GM12892 (cell line): Measurements from ENCODE around the gene SLC11A2.
"Not testable (repeated sequence)": the region's sequence is repeated elsewhere in the genome, so short reads cannot be mapped to it uniquely, and the experiment has no call there.

Experiments used
- DNase-seq: peaks from one replicate; pipeline ENCODE4 v3.0.0; 2011; ENCODE audit not compliant: insufficient read length
- FAIRE-seq: peaks from 2 replicates; lab custom pipeline; 2011; peaks lifted over from hg19 to GRCh38; lab: Jason Lieb, UNC
- POLR2A ChIP-seq: IDR thresholded peaks from 2 replicates; pipeline ENCODE4 v1.6.1; 2011; ENCODE audit warnings: low read depth, low read length, control low read depth
- POLR2AphosphoS5 ChIP-seq: IDR thresholded peaks from 2 replicates; pipeline ENCODE4 v1.6.1; 2011; ENCODE audit warnings: low read depth, low read length, control low read depth
- TAF1 ChIP-seq: IDR thresholded peaks from 2 replicates; pipeline ENCODE4 v1.6.1; 2011; ENCODE audit warnings: low read depth, mild to moderate bottlenecking, control low read depth, low read length, borderline replicate concordance

SLC11A2 gene

DNA sequence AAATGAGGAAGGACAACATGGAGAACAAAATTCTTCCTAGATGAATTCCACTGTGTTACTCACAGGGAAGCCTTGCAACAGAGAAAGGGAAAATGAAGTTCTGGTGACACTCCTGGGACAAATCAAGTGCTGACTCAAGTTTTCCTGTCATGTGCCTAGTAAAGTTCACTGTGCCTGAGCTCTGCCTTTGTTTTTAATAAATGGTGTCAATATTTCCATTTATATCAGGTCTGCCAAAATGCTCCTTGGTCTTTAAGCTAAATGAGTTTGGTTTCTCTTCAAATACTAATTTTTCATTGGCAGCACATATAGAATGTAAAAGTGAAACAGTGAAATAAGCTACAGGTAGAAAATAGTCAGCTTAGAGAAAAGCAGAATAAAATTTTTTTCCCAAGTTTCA, 40.9 kb downstream of the SLC11A2 start:
- no peak for TF ChIP-seq POLR2A
- TF ChIP-seq POLR2AphosphoS5: no peak
- TF ChIP-seq TAF1: no peak
- DNase-seq (no peak), FAIRE-seq (no peak)

DNA sequence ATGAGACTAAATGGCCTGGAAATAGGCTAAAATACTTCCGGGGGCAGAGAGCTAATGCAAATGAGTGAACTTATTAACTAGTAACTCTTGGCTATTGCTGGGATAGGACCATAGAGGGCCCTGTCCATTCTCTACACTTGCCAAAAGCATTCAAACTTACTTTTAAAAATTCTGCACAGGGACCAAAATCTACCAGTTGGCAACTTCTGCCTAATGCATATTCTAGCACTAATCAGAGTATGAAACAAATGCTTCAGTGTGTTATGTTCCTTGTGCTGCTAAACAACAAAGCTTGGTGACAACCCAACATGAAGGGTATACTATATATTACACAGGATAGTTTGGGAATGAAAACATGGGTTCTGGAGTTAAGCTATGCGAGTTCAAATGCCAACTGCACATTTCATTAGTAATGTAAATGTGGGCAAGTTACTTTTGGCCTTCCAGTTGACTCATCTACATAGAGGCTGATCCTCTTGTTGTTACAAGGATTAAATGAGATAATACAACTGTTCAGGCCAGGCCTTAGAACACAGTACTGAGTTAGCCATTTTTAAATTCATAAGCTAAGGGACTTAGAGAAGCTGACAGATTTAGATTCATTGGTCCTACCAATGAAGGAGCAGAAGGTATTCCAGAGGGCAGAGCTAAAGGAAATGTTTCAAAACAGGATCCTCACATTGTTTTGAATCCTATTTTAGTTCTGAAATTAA, 41.4 kb downstream of the SLC11A2 start:
- no peak for DNase-seq
- FAIRE-seq: no peak
- no peak for TF ChIP-seq TAF1
- no peak for TF ChIP-seq POLR2AphosphoS5
- no peak for TF ChIP-seq POLR2A

DNA sequence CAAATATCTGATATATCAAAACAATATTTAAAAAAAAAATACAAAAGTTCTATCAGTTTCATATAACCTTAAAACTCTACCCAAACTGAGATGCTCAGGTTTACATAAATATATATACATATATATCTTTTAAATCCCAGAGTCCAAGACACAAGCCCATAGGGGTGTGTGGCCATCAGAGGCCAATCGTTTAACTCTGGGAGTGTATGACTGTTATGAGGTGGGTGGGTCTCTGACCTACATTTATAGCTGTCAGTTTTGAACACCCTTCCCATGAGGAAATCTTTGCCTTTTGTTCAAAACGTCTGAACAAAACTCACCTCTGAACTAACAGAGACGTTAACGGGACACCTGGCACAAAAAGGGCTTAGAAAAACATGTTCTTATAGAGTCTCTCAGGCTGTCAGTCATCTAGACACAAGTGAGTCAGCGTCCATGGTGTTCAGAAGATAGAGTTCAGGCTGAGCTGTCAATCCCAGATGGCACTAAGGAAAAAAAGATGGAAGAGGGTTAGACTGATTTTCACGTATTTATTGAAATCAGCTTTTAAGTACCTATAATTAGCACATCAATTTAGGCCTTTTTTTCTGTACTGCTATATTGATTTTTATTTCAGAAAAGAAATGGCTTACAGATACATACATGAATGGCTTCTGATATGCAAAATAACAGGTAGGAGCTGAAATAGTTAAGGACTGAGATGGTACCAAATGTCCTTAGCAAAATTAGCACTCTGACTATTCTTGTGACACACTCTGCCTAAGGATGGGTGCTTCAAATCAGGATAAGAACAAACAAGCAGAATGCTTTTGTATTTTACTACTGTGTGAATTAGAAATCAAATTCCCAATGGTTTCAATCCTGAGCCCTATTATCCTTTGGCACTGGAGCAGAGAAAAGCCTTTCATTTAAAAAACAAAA, 44.6 kb downstream of the SLC11A2 start:
- DNase-seq: no peak
- FAIRE-seq: no peak
- no peak for TF ChIP-seq TAF1
- TF ChIP-seq POLR2AphosphoS5: no peak
- TF ChIP-seq POLR2A: no peak

DNA sequence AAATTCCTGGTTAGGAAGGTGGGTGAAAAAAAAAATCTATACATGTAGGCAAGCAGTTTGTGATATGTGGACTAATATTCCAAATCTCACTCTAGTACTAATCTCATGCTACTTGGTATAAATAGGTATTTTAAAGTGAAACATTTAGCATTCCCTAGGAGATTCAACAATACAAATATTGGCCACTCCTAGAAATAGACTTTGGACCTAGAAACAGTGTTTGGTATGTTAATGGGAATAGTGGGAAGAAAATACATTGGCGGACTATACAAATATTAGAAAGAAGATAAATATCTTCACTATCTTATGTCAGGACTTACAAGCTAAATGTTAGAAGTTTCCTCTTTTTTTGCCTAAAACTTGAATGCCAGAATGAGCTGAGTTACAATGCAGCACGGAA, 45.6 kb downstream of the SLC11A2 start:
- no peak for FAIRE-seq
- TF ChIP-seq POLR2AphosphoS5 (no peak), TAF1 (no peak), POLR2A (no peak)

DNA sequence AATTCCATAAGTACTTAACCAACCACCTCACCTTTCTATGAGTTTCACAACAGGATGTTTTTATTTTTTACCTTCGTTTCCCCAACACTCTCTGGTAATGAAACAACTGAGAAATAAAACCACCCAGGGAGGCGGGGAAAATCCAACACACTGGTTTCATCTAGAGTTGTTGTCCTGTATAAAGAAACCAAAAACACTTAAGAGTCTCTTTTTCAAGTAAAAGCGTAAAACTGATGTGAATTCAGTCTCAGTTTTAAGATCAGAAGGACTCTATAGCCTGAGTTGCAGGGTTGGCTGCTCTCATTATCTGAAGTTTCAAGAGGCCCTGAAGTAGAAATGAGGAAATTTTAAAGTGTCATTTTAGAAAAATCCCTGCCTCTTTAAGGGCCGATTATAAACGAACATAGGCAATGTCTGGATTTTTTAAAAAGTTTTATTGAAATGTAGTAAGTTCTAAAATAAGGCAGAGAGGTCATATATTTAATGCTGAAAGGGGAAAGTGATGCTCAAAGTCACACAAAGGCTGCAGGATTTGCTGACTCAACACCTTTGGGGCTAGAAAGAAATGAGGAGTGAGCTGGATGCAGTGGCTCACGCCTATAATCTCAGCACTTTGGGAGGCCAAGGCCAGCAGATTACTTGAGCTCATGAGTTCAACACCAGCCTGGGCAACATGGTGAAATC, 46.7 kb downstream of the SLC11A2 start:
- FAIRE-seq (peak; percentile 68), DNase-seq (peak; percentile 18)
- TF ChIP-seq POLR2AphosphoS5 (no peak), POLR2A (no peak), TAF1 (no peak)

More for the DNA sequence above, 45.6 kb downstream of the SLC11A2 start:
- DNase-seq: no peak

DNA sequence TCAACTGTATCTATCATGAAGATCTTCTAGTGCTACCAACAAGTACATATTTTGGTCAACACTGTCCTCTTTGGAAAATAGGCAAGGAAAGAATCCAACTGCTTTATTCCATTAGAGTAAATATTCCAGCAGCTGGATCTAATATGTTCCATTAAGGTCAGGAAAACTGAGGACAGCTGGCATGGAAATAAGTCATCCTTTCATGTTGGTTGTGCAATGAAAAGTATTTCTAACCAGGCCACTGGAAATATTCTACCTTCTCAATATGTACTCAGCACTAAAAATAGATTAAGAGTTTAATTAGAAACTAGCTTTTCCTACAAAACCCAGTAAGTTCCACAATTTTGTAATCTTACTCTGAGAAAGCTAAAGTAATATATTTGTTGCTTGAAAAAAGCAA, 54.2 kb downstream of the SLC11A2 start:
- no peak for DNase-seq
- FAIRE-seq: no peak
- no peak for TF ChIP-seq POLR2A
- TF ChIP-seq POLR2AphosphoS5: no peak
- no peak for TF ChIP-seq TAF1

DNA sequence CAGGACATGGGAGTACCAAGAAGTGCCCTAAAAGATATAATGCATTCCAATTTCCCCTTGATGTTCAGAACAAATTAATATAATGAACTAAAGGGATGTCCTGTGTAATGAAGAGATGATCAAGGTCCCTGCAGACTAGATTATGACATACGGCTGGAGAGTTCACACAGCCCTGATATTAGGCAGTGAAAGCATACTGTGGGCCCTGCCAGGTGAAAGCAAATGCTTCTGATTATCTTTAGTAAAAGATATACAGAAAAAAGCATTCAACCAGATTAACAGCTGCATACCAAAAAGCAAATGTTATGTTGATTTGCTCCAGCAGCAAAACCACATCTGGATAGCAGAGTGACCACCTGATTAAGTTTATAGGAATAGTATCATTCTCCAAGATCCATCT, 61.8 kb downstream of the SLC11A2 start:
- FAIRE-seq: no peak
- no peak for DNase-seq
- no peak for TF ChIP-seq TAF1
- TF ChIP-seq POLR2AphosphoS5: no peak
- no peak for TF ChIP-seq POLR2A

DNA sequence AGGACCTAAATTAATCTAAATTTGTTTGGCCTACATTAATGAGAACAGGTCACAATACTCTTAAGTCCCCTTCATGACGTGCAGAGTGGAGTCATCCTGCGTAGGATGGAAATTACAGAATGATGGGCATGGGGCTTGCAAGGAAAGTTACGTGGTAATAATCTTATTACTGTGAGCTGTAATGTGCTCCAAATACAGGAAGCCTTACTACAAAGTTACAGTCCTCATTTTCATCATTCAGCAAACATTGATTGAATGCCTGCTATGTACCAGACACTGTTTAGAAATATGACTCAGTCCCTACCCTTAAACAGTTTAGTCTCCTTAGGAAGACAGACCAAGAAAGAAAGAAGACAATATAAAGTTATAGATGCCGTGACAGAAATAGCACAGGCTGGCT, 64.5 kb downstream of the SLC11A2 start:
- no peak for TF ChIP-seq TAF1
- no peak for TF ChIP-seq POLR2A
- no peak for TF ChIP-seq POLR2AphosphoS5
- DNase-seq: no peak
- FAIRE-seq: no peak

DNA sequence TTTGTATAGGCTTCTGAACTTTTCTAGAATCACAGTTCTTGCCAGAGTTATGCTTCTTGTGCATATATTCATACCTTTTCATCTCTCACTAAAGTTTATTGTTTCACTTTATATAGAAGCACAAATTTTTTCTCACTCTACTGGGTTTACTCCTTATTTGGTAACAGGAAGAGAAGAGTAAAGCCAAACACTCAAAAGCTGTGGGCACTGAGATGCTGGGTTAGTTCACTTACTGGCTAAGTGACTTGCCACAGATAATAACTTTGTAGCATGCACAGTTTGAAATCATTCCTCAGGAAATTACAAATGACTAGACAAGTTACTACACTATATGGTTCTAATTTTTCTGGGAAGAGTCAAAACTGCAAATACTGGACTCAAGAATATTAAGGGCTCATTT, 66.1 kb downstream of the SLC11A2 start:
- TF ChIP-seq TAF1 (no peak), POLR2A (no peak), POLR2AphosphoS5 (no peak)
- DNase-seq (no peak), FAIRE-seq (no peak)

DNA sequence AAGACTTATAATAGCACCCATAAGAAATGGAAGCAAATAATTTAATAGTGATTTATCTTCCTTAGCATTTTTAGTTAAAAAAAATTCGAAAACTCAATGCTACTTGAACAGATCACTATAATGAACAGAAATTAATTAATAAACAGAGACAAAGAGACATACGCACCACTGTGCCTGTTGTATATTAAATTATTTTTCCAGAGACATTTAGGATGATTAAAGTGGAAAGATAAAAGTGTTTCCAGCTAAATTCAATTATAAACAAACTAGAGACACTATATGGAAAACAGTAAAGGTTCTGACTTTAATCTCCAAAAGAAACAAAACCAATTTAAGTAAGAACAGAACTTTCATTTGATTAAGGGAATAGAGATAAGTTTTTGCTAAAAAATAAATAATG, 70.5 kb downstream of the SLC11A2 start:
- TF ChIP-seq POLR2AphosphoS5 (no peak), TAF1 (no peak), POLR2A (no peak)
- no peak for DNase-seq
- no peak for FAIRE-seq

DNA sequence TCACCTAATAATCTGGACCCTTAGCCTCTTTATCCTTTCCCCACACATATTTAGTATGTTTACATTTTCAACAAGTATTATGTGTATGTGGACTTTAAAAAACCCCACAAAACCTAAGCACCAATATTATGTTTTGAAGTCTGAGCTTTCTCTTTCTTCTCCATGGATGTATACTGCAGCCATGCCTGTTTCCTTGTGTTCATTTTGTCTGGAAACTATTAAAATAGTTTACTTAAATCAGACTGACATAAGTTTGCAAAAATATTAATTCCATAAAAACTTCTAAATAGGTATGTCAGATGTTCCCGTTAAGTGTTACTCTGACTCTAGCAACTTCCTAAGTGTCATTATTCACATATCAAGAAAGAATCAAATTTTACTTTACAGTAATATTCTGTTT, 70.9 kb downstream of the SLC11A2 start:
- TF ChIP-seq POLR2A (no peak), POLR2AphosphoS5 (no peak), TAF1 (no peak)
- DNase-seq: no peak
- no peak for FAIRE-seq

DNA sequence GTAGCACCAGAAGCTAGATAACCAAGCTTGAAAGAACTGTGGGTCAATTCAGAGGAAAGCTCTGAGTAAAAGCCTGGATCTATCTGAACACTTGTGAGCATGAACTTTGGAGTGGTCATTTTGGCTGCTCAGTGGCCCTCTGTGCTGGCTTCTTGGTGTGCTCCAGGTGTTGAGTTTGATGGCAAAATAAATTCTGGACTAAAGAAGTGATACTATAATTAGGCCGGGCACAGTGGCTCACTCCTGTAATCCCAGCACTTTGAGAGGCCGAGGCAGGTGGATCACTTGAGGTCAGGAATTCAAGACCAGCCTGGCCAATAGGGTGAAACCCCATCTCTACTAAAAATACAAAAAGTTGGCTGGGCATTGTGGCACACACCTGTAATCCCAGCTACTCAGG, 71.4 kb downstream of the SLC11A2 start:
- FAIRE-seq: not testable (repeated sequence)

More for the DNA sequence above, 71.4 kb downstream of the SLC11A2 start:
- DNase-seq: not testable (repeated sequence)
